IMR-90 (cell line): Measurements from ENCODE around the gene CST4. TPM values are rescaled to one million over a fixed set of nuclear protein-coding genes. Genes with fewer than 3 reads are reported as not detected.

Experiments used
- ATAC-seq: fragments of 200-7000 bp; cut with Tn5 transposase; 2 replicates; pipeline ENCODE4 v1.9.1; 2020; ENCODE audit warnings: low read depth, mild to moderate bottlenecking, moderate library complexity
- BruUV-seq: library from RNA; stranded (reverse); fragments of 400-500 nt; replicated peaks from 2 replicates; lab custom pipeline; 2021; lab: Mats Ljungman, UMichigan
- CTCF ChIA-PET: fragments of 300-600 bp; formaldehyde crosslinking; extraction: SDS; loops from one replicate; lab custom pipeline; 2021; ENCODE audit warnings: antibody characterized with exemption; lab: Yijun Ruan, JAX
- POLR2A ChIA-PET: fragments of 300-600 bp; sonication (Branson Sonifier 250); formaldehyde crosslinking; loops from one replicate; lab custom pipeline; 2022; ENCODE audit warnings: antibody characterized with exemption; ENCODE audit not compliant: unreplicated experiment; lab: Charles Lee
- DNase-seq: peaks from one replicate; pipeline ENCODE4 v3.0.0; 2013
- H2AFZ ChIP-seq: replicated peaks from 2 replicates; pipeline ENCODE3; 2013; ENCODE audit warnings: low read length, mild to moderate bottlenecking; ENCODE audit not compliant: poor library complexity
- H2AK5ac ChIP-seq: 2 replicates; pipeline ENCODE4 v1.6.1; 2013; ENCODE audit warnings: low read depth, low read length, inconsistent platforms
- H2AK9ac ChIP-seq: replicated peaks from 2 replicates; pipeline ENCODE3; 2013; ENCODE audit warnings: mild to moderate bottlenecking, low read depth, low read length, moderate library complexity; ENCODE audit not compliant: poor library complexity
- H2BK120ac ChIP-seq: 2 replicates; pipeline ENCODE4 v1.6.1; 2013; ENCODE audit warnings: low read depth, low read length, inconsistent platforms
- H2BK15ac ChIP-seq: 3 replicates; pipeline ENCODE4 v1.6.1; 2013; ENCODE audit warnings: low read depth, low read length, inconsistent platforms
- H2BK20ac ChIP-seq: 2 replicates; pipeline ENCODE4 v1.6.1; 2013; ENCODE audit warnings: low read depth, mild to moderate bottlenecking, inconsistent platforms, low read length, moderate library complexity
- H2BK5ac ChIP-seq: 2 replicates; pipeline ENCODE4 v1.6.1; 2013; ENCODE audit warnings: mild to moderate bottlenecking, low read depth, low read length, inconsistent platforms; ENCODE audit not compliant: poor library complexity, severe bottlenecking
- H3K14ac ChIP-seq: replicated peaks from 2 replicates; pipeline ENCODE4 v1.6.1; 2013; ENCODE audit warnings: low read depth, low read length, inconsistent platforms
- H3K18ac ChIP-seq: 2 replicates; pipeline ENCODE4 v1.6.1; 2013; ENCODE audit warnings: low read depth, low read length, control low read depth
- H3K23ac ChIP-seq: 2 replicates; pipeline ENCODE4 v1.6.1; 2013; ENCODE audit warnings: low read depth, low read length, inconsistent platforms
- H3K27ac ChIP-seq: 2 replicates; pipeline ENCODE4 v1.5.1; 2013; ENCODE audit warnings: mild to moderate bottlenecking, control low read depth, low read length; ENCODE audit not compliant: insufficient read depth
- H3K27me3 ChIP-seq: 2 replicates; pipeline ENCODE4 v1.6.1; 2013; ENCODE audit warnings: low read length; ENCODE audit not compliant: control insufficient read depth, insufficient read depth
- H3K36me3 ChIP-seq: 2 replicates; pipeline ENCODE4 v1.6.1; 2013; ENCODE audit warnings: low read length, mixed read lengths; ENCODE audit not compliant: control insufficient read depth, insufficient read depth
- H3K4ac ChIP-seq: 2 replicates; pipeline ENCODE4 v1.6.1; 2013; ENCODE audit warnings: low read depth, low read length, inconsistent platforms
- H3K4me1 ChIP-seq: 2 replicates; pipeline ENCODE4 v1.6.1; 2013; ENCODE audit warnings: low read length, mixed read lengths; ENCODE audit not compliant: control insufficient read depth, insufficient read depth
- H3K4me2 ChIP-seq: 2 replicates; pipeline ENCODE4 v1.6.1; 2013; ENCODE audit warnings: low read depth, mild to moderate bottlenecking, control low read depth, low read length, moderate library complexity
- H3K4me3 ChIP-seq: 2 replicates; pipeline ENCODE4 v1.5.1; 2013; ENCODE audit warnings: low read depth, mild to moderate bottlenecking, control low read depth, low read length, moderate library complexity; ENCODE audit not compliant: insufficient read depth
- H3K56ac ChIP-seq: 2 replicates; pipeline ENCODE4 v1.6.1; 2013; ENCODE audit warnings: low read length, inconsistent platforms; ENCODE audit not compliant: insufficient read depth; ENCODE audit errors: extremely low read depth
- H3K79me1 ChIP-seq, 2 experiments: 2 replicates each; pipeline ENCODE4 v1.6.1; 2013; ENCODE audit warnings: low read length in 2 of 2, inconsistent platforms in 1 of 2, low read depth in 1 of 2
- H3K9ac ChIP-seq: 2 replicates; pipeline ENCODE4 v1.6.1; 2013; ENCODE audit warnings: low read depth, low read length, control low read depth
- H3K9me1 ChIP-seq: 2 replicates; pipeline ENCODE4 v1.6.1; 2013; ENCODE audit warnings: low read length, inconsistent platforms; ENCODE audit not compliant: insufficient read depth
- H3K9me3 ChIP-seq: 2 replicates; pipeline ENCODE4 v1.6.1; 2013; ENCODE audit warnings: low read length; ENCODE audit not compliant: control insufficient read depth, insufficient read depth
- H4K20me1 ChIP-seq: 2 replicates; pipeline ENCODE4 v1.6.1; 2013; ENCODE audit warnings: low read length, inconsistent platforms; ENCODE audit not compliant: insufficient read depth
- H4K5ac ChIP-seq: 2 replicates; pipeline ENCODE4 v1.6.1; 2013; ENCODE audit warnings: mild to moderate bottlenecking, low read depth, low read length, control low read depth
- H4K8ac ChIP-seq, 2 experiments: 2 replicates each; pipeline ENCODE4 v1.6.1; 2013; ENCODE audit warnings: low read depth in 2 of 2, low read length in 2 of 2, control low read depth in 1 of 2, inconsistent platforms in 1 of 2
- H4K91ac ChIP-seq: 2 replicates; pipeline ENCODE4 v1.6.1; 2013; ENCODE audit warnings: low read depth, low read length, inconsistent platforms; ENCODE audit not compliant: insufficient read depth
- CHD1 ChIP-seq: IDR thresholded peaks from 2 replicates; pipeline ENCODE4 v1.6.1; 2012; ENCODE audit warnings: low read depth, low read length, improper control_type of control experiment
- CTCF ChIP-seq: conservative IDR thresholded peaks from 2 replicates; pipeline ENCODE4 v1.5.1; 2012; ENCODE audit warnings: mild to moderate bottlenecking, low read depth, low read length, improper control_type of control experiment
- ELK1 ChIP-seq: fragments of 150-350 bp; IDR thresholded peaks from 2 replicates; pipeline ENCODE4 v1.6.1; 2016; ENCODE audit warnings: low read depth, mild to moderate bottlenecking, low read length, moderate library complexity, borderline replicate concordance
- MAFK ChIP-seq: IDR thresholded peaks from 2 replicates; pipeline ENCODE4 v1.6.1; 2012; ENCODE audit warnings: low read depth, low read length, improper control_type of control experiment
- POLR2A ChIP-seq: IDR thresholded peaks from 2 replicates; pipeline ENCODE4 v1.6.1; 2012; ENCODE audit warnings: mild to moderate bottlenecking, low read depth, low read length
- RCOR1 ChIP-seq: IDR thresholded peaks from 2 replicates; pipeline ENCODE4 v1.6.1; 2012; ENCODE audit warnings: mild to moderate bottlenecking, low read length, improper control_type of control experiment; ENCODE audit not compliant: insufficient replicate concordance
- SMC3 ChIP-seq: fragments of 150-350 bp; IDR thresholded peaks from 2 replicates; pipeline ENCODE4 v1.6.1; 2016; ENCODE audit warnings: low read depth, mild to moderate bottlenecking, antibody characterized with exemption, low read length, moderate library complexity
- USF2 ChIP-seq: fragments of 150-350 bp; IDR thresholded peaks from 2 replicates; pipeline ENCODE4 v1.6.1; 2017; ENCODE audit warnings: mild to moderate bottlenecking, antibody characterized with exemption, low read length, low read depth
- WGBS, 2 experiments: methylation state at CpG; one replicate each; pipeline versions ENCODE4 v1.1.5 to v1.1.7; 2013; ENCODE audit warnings: missing lambda C conversion rate in 2 of 2; ENCODE audit not compliant: insufficient read length in 1 of 2; ENCODE audit errors: extremely low coverage in 2 of 2; 5-methylcytosine and 5-hydroxymethylcytosine counted together
- dilution Hi-C: fragments of 300-500 bp; cut with HindIII; formaldehyde crosslinking; loops from one replicate; pipeline ENCODE4 v1.14.3; 2018; ENCODE audit warnings: low sequenced_read_pairs; ENCODE audit not compliant: unreplicated experiment
- in situ Hi-C: fragments of 300-500 bp; cut with MboI; formaldehyde crosslinking; loops from 3 replicates; pipeline ENCODE4 v1.14.3; 2019; ENCODE audit warnings: low sequenced_read_pairs, inconsistent platforms, mixed read lengths
- intact Hi-C: fragments of 100-400 bp; cut with micrococcal nuclease; formaldehyde crosslinking; loops from 2 replicates; pipeline ENCODE4 v1.10.0; 2022
- polyA plus RNA-seq, 3 experiments: library from polyadenylated mRNA; depleted of rRNA; stranded (reverse); fragments of >200 nt; gene quantifications; 2 replicates each; pipeline ENCODE4 v1.2.3, GENCODE V29; 2012; ENCODE audit warnings: low replicate concordance in 1 of 3
- total RNA-seq: library from RNA; depleted of rRNA; stranded (reverse); fragments of >200 nt; gene quantifications from 2 replicates; pipeline ENCODE4 v1.2.3, GENCODE V29; 2012

CST4 gene
- total and polyA plus RNA-seq, 2 of the 4 experiments (the other 2 are of a cell fraction) = not detected

- TF ChIP-seq ELK1 = no peak
Observed at GRCh38 chr20:23637282-23638221, 51.3 kb downstream of the CST4 start, which contains the start of gene CST3 (continued).

- H4K20me1 ChIP-seq = peaks cover 6% of the 10 kb centered on the region; the same call in 1 of the 2 replicates
- H2BK5ac ChIP-seq = no peak overlapping the region
- no peak for DNase-seq
- H3K9me1 ChIP-seq = peaks cover 6% of the 10 kb centered on the region; the same call in 1 of the 2 replicates
- no peak overlapping the region for H2BK20ac ChIP-seq
- CTCF ChIA-PET = no interaction called here
- peaks cover 17 to 29% of the 10 kb centered on the region in 2 experiments for H3K79me1 ChIP-seq
- dilution Hi-C loops = no loop called here
- ATAC-seq = no peak
- H3K27me3 ChIP-seq = no peaks in the 10 kb centered on the region
- peak overlapping the region; percentile 84 for H2AFZ ChIP-seq
- peak overlapping the region; percentile 96 for H3K4me3 ChIP-seq
- POLR2A ChIA-PET = no interaction called here
- no TSS peak for BruUV-seq
- H3K27ac ChIP-seq = peak overlapping the region; percentile 98; the same call in 1 of the 2 replicates
- no peaks in the 10 kb centered on the region for H3K9me3 ChIP-seq
- TF ChIP-seq POLR2A (no peak), SMC3 (no peak), CHD1 (no peak), USF2 (no peak), CTCF (no peak), ELK1 (no peak), RCOR1 (no peak), MAFK (no peak)
- no peak overlapping the region for H2BK120ac ChIP-seq
- no peak overlapping the region for H2BK15ac ChIP-seq
- H3K23ac ChIP-seq = peak overlapping the region; percentile 59
- peak overlapping the region; percentile 65; the same call in 1 of the 2 replicates for H3K4ac ChIP-seq
- WGBS, 2 experiments = no CpG with 5 or more reads among the region's 4 CpGs
- peak overlapping the region; percentile 84 for H2AK9ac ChIP-seq
- H4K5ac ChIP-seq = peak overlapping the region; percentile 5; the same call in 1 of the 2 replicates
- in situ Hi-C loops = loop anchor here (25.0 kb wide), 2 partner anchors 1625 to 1775 kb away; partner anchors contain the start of gene GINS1
- H3K14ac ChIP-seq = 0 out of 2 replicates have a peak overlapping the region, but pooled peaks have one; percentile 11
- no peak overlapping the region for H3K18ac ChIP-seq
- intact Hi-C loops = loop anchor here (5.0 kb wide), 1 partner anchor 275 kb away; the partner anchor contains the start of gene GZF1
- H3K36me3 ChIP-seq = peaks cover 16% of the 10 kb centered on the region
- peak overlapping the region in 1 of 2 experiments; percentile 73; a peak in 1 of 4 replicates for H4K8ac ChIP-seq
- H4K91ac ChIP-seq = no peak overlapping the region
- no peak overlapping the region for H2AK5ac ChIP-seq
- peak overlapping the region; percentile 96 for H3K9ac ChIP-seq
- H3K56ac ChIP-seq = peak overlapping the region; percentile 29; the same call in 1 of the 2 replicates
- peak overlapping the region; percentile 90 for H3K4me2 ChIP-seq
- H3K4me1 ChIP-seq = peaks cover 9% of the 10 kb centered on the region
Observed at GRCh38 chr20:23636908-23637281, 51.9 kb downstream of the CST4 start.
